Liver (tissue), 3 donors: ENCODE data around the gene AEBP1.

Experiments
- CTCF ChIP-seq: fragments of 150-350 bp; IDR thresholded peaks from 2 replicates; pipeline ENCODE4 v1.5.1; 2017; ENCODE audit warnings: improper control_type of control experiment, low read depth, low read length; ENCODE audit not compliant: missing input control
- EGR1 ChIP-seq, 2 donors: IDR thresholded peaks; 2 replicates each; pipeline ENCODE4 v1.6.1; 2016 to 2018; ENCODE audit warnings: antibody characterized with exemption in 2 of 2, low read depth in 2 of 2
- JUND ChIP-seq, 2 donors: IDR thresholded peaks; 2 replicates each; pipeline ENCODE4 v1.6.1; 2016; ENCODE audit warnings: antibody characterized with exemption in 2 of 2
- MAX ChIP-seq: IDR thresholded peaks from 2 replicates; pipeline ENCODE4 v1.6.1; 2016; ENCODE audit warnings: antibody characterized with exemption
- SP1 ChIP-seq: IDR thresholded peaks from 2 replicates; pipeline ENCODE4 v1.6.1; 2018; ENCODE audit warnings: antibody characterized with exemption, mild to moderate bottlenecking
- donor health status: healthy.
- donor health status: healthy.

- TF ChIP-seq EGR1 (IDR thresholded peaks at IDR 0.05; ENCODE audit: low read depth in 2 of 2): no peak
- no peak for TF ChIP-seq CTCF
- no peak for TF ChIP-seq JUND (IDR thresholded peaks at IDR 0.05)
- TF ChIP-seq MAX: no peak
- no peak for TF ChIP-seq SP1
Observed at GRCh38 chr7:44128721-44129582, 24.8 kb downstream of the AEBP1 start.
